Hair follicle dermal papilla cell (primary cell): ENCODE data around the gene CD276. TPM values are rescaled to one million over a fixed set of nuclear protein-coding genes. Genes with fewer than 3 reads are reported as not detected.

Experiments
- total RNA-seq: library from RNA; depleted of rRNA; stranded (reverse); fragments of >200 nt; gene quantifications from 2 replicates; pipeline ENCODE4 v1.2.3, GENCODE V29; 2012

Gene CD276
- total RNA-seq, result 78.1 and 99.5 TPM in 2 replicates

DNA sequence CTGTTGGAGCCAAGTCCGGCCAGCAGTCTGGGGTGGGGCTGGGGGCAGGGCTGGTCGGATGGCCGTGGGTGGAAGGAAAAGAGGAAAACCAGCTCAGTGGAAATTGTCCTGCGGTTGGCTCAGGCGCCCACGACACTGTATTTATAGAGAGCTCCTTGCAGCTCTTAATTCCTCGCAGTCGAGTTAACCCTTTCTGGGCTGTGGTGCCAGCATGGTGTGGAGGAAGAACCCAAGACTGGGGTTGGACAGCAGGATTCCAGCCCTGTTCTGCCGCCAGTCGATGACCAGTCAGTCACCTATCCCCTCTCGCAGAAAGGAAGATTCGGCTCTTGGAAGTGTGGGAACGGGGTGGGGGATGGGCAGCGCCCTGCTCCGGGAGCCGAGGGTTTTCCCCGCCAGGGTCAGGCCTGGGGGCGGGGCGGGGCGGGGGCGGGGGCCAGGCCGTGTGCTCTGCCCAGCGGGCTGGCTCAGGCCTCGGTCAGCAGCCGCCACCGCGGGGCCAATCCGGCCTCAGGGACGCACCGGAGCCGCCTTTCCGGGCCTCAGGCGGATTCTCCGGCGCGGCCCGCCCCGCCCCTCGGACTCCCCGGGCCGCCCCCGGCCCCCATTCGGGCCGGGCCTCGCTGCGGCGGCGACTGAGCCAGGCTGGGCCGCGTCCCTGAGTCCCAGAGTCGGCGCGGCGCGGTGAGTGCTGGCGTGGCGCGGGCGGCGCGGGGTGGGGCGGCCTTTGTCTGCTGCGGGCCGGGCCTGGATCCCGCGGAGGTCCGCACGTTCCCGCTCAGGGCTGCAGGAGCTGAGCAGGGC is at the start of gene CD276:
CD276 (plus strand) TSS at position 607 of the 804 bp plus-strand sequence. CDS start 15,257 bp downstream, outside the sequence.

DNA sequence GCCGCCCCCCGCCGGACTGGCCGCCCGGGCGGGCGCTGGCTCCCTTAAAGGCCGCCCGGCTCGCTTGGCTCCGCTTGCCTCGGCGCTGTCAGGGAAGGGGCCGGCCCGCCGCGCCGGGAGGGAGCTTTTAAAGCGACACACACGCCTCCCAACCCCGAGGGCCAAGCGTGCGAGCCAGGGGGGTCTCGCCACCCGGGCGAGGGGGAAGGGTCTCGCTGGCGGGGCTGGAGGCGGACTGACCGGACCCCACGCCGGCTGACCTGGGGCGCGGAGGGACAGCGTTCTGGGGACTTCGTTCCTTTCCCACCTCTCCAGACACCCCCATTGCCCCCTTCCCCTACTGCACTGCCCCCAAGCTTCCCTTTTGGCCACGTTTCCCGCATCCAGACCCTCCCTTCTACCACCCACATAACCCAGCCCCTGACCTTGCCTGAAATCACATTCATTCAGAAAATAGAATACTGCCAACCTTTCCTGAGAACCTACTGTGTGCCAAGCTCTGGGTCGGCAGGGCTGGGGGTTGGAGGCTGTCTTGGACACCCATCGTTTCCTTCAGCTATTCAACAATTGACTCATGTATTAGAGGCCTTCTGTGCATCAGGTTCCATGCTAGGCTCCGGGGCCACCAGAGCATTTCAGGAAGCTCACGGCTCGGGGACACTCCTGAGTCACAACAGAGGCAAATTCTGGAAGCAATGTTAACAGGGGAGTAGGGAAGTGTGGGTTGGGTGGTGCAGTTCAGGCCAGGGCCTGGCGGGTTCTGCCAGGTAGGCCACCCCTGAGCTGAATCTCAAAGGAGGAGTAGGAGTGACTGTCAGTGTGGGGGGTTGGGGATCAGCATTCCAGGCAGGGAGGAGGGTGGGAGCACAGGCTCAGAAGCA is 69.3 kb downstream of the CD276 start, which contains the start of gene INSYN1:
INSYN1 (minus strand) TSS at position 102 of the 881 bp plus-strand sequence. CDS start 2,221 bp downstream, outside the sequence.

Other genes starting within 250 kb of the CD276 start
- gene REC114, start 241.2 kb upstream of the CD276 start, total RNA-seq, result not detected in 2 replicates
- 129 and 143 TPM in 2 replicates for gene NPTN, start 51.0 kb upstream of the CD276 start, total RNA-seq
- gene INSYN1, start 69.0 kb downstream of the CD276 start, total RNA-seq, result 3.6 and 6.1 TPM in 2 replicates
- not detected in 2 replicates for gene TBC1D21, start 189.2 kb downstream of the CD276 start, total RNA-seq
- 342 and 434 TPM in 2 replicates for gene LOXL1, start 242.1 kb downstream of the CD276 start, total RNA-seq